Stimulated activated CD8-positive, alpha-beta memory T cell treated with anti-CD3 and anti-CD28 coated beads, Interleukin-15, amount 100 ng/mL, for 4 hours (primary cell): ENCODE results near the gene AGBL4.

Source experiments
- DNase-seq, 2 donors: peaks; one replicate each; pipeline ENCODE4 v3.0.0-alpha.2; 2020; ENCODE audit warnings: low read depth in 2 of 2

Gene AGBL4

GRCh38 chr1:48830715-48831114 lies 1193.0 kb downstream of the AGBL4 start:
- DNase-seq, result no peak

GRCh38 chr1:48829446-48829845 lies 1194.3 kb downstream of the AGBL4 start:
- DNase-seq, result no peak

- no peak for DNase-seq
Observed at GRCh38 chr1:48823168-48823567, 1200.6 kb downstream of the AGBL4 start.

- no peak for DNase-seq
Observed at GRCh38 chr1:48820491-48820890, 1203.3 kb downstream of the AGBL4 start.

GRCh38 chr1:48817505-48818114 lies 1206.1 kb downstream of the AGBL4 start:
- no peak for DNase-seq

- DNase-seq, result no peak
Observed at GRCh38 chr1:48810740-48811139, 1213.0 kb downstream of the AGBL4 start.

- no peak for DNase-seq
Observed at GRCh38 chr1:48808496-48808895, 1215.3 kb downstream of the AGBL4 start.

GRCh38 chr1:48807554-48808260 lies 1216.0 kb downstream of the AGBL4 start:
- no peak for DNase-seq

GRCh38 chr1:48803474-48803873 lies 1220.3 kb downstream of the AGBL4 start:
- no peak for DNase-seq

GRCh38 chr1:48794816-48795215 lies 1228.9 kb downstream of the AGBL4 start:
- DNase-seq, result no peak

GRCh38 chr1:48793863-48794262 lies 1229.9 kb downstream of the AGBL4 start:
- no peak for DNase-seq

- no peak for DNase-seq
Observed at GRCh38 chr1:48792961-48793360, 1230.8 kb downstream of the AGBL4 start.

GRCh38 chr1:48790397-48790796 lies 1233.4 kb downstream of the AGBL4 start:
- DNase-seq, result no peak

GRCh38 chr1:48789903-48790302 lies 1233.9 kb downstream of the AGBL4 start:
- DNase-seq, result no peak

GRCh38 chr1:48785869-48786268 lies 1237.9 kb downstream of the AGBL4 start:
- no peak for DNase-seq

GRCh38 chr1:48784301-48784700 lies 1239.5 kb downstream of the AGBL4 start:
- no peak for DNase-seq

- no peak for DNase-seq
Observed at GRCh38 chr1:48777219-48777895, 1246.4 kb downstream of the AGBL4 start.

GRCh38 chr1:48776393-48777218 lies 1247.1 kb downstream of the AGBL4 start, which contains the start of gene BEND5:
TSS of gene BEND5 (minus strand) at chr1:48776891. CDS start at chr1:48776831, 60 bp downstream.
- DNase-seq, result peak; percentile 19 to 38

- DNase-seq, result no peak
Observed at GRCh38 chr1:48775831-48776392, 1247.8 kb downstream of the AGBL4 start.

- DNase-seq, result no peak
Observed at GRCh38 chr1:48773133-48773532, 1250.6 kb downstream of the AGBL4 start.

- no peak for DNase-seq
Observed at GRCh38 chr1:48772211-48772610, 1251.5 kb downstream of the AGBL4 start.

- DNase-seq, result no peak
Observed at GRCh38 chr1:48771561-48771960, 1252.2 kb downstream of the AGBL4 start.
